GM12878 (cell line): Measurements from ENCODE around the gene BRIX1. TPM values are rescaled to one million over a fixed set of nuclear protein-coding genes. Genes with fewer than 3 reads are reported as not detected.

Source experiments
- ATAC-seq: fragments of 200-7000 bp; cut with Tn5 transposase; 3 replicates; pipeline ENCODE4 v1.9.1; 2020; ENCODE audit warnings: mild to moderate bottlenecking, moderate library complexity
- BruUV-seq: library from RNA; stranded (reverse); fragments of 400-500 nt; replicated peaks from 2 replicates; lab custom pipeline; 2021; lab: Mats Ljungman, UMichigan
- CTCF ChIA-PET: fragments of 300-600 bp; sonication (Branson Sonifier 250); formaldehyde crosslinking; extraction: SDS; loops from one replicate; lab custom pipeline; 2021; ENCODE audit warnings: inconsistent platforms; lab: Yijun Ruan, JAX
- POLR2A ChIA-PET: fragments of 350-600 bp; formaldehyde crosslinking; extraction: SDS; loops from one replicate; lab custom pipeline; 2021; ENCODE audit warnings: inconsistent platforms; lab: Charles Lee
- RAD21 ChIA-PET: fragments of 300-600 bp; sonication (Branson Sonifier 250); formaldehyde crosslinking; loops from one replicate; lab custom pipeline; 2023; ENCODE audit warnings: antibody characterized with exemption; ENCODE audit not compliant: unreplicated experiment; lab: Charles Lee
- SMC1A ChIA-PET: fragments of 300-600 bp; sonication (Branson Sonifier 250); formaldehyde crosslinking; loops from one replicate; lab custom pipeline; 2023; ENCODE audit not compliant: unreplicated experiment, uncharacterized antibody; lab: Charles Lee
- DNase-seq: peaks from one replicate; pipeline ENCODE4 v3.0.0-alpha.2; 2011; ENCODE audit warnings: low read depth, low spot score
- FAIRE-seq: peaks from 3 replicates; lab custom pipeline; 2011; peaks lifted over from hg19 to GRCh38; lab: Jason Lieb, UNC
- H2AFZ ChIP-seq: 2 replicates; pipeline ENCODE4 v1.6.0; 2011; ENCODE audit warnings: low read depth, low read length, control low read depth; ENCODE audit not compliant: control insufficient read depth
- H3K27ac ChIP-seq: 2 replicates; pipeline ENCODE4 v1.5.1; 2011; ENCODE audit warnings: control low read depth; ENCODE audit not compliant: control insufficient read depth, insufficient read depth
- H3K27me3 ChIP-seq, 2 experiments: replicated peaks in 1 of 2; 2 replicates each; pipeline versions ENCODE4 v1.6.0 to v1.6.1; 2011; ENCODE audit warnings: low read length in 1 of 2; ENCODE audit not compliant: control insufficient read depth in 2 of 2, insufficient read depth in 2 of 2
- H3K36me3 ChIP-seq, 2 experiments: 2 replicates each; pipeline ENCODE4 v1.5.1; 2011; ENCODE audit warnings: low read length in 1 of 2; ENCODE audit not compliant: control insufficient read depth in 2 of 2, insufficient read depth in 2 of 2
- H3K4me1 ChIP-seq: 2 replicates; pipeline ENCODE4 v1.6.1; 2011; ENCODE audit warnings: mild to moderate bottlenecking, low read length, moderate library complexity, mixed read lengths; ENCODE audit not compliant: control insufficient read depth, insufficient read depth
- H3K4me2 ChIP-seq: 2 replicates; pipeline ENCODE4 v1.6.0; 2011; ENCODE audit warnings: control low read depth; ENCODE audit not compliant: control insufficient read depth, insufficient read depth
- H3K4me3 ChIP-seq: fragments of 200-600 bp; sonication (generic); 2 replicates; pipeline ENCODE4 v1.5.1; 2016
- H3K79me2 ChIP-seq: 2 replicates; pipeline ENCODE4 v1.6.0; 2011; ENCODE audit warnings: low read length; ENCODE audit not compliant: control insufficient read depth, insufficient read depth
- H3K9ac ChIP-seq: 2 replicates; pipeline ENCODE4 v1.8.0; 2011; ENCODE audit warnings: low read length, control low read depth, mixed read lengths; ENCODE audit not compliant: control insufficient read depth, insufficient read depth
- H3K9me3 ChIP-seq: replicated peaks from 3 replicates; pipeline ENCODE4 v1.5.1; 2011; ENCODE audit warnings: mild to moderate bottlenecking, low read length; ENCODE audit not compliant: control insufficient read depth, insufficient read depth
- H4K20me1 ChIP-seq: 2 replicates; pipeline ENCODE4 v1.6.0; 2011; ENCODE audit not compliant: control insufficient read depth, insufficient read depth
- CHD2 ChIP-seq: IDR thresholded peaks from 2 replicates; pipeline ENCODE4 v1.6.1; 2011; ENCODE audit warnings: low read depth, low read length, improper control_type of control experiment, borderline replicate concordance
- CREB1 ChIP-seq: IDR thresholded peaks from 2 replicates; pipeline ENCODE4 v1.6.1; 2012; ENCODE audit warnings: low read depth, mild to moderate bottlenecking, inconsistent platforms
- HDAC6 ChIP-seq: fragments of 200-600 bp; sonication (generic); IDR thresholded peaks from one replicate; pipeline ENCODE4 v1.8.0; 2017; ENCODE audit warnings: antibody characterized with exemption; ENCODE audit not compliant: unreplicated experiment
- HDGF ChIP-seq: fragments of 450-650 bp; IDR thresholded peaks from 2 replicates; pipeline ENCODE4 v1.6.1; 2016; ENCODE audit warnings: antibody characterized with exemption
- IRF4 ChIP-seq: IDR thresholded peaks from 2 replicates; pipeline ENCODE4 v1.6.1; 2011; ENCODE audit warnings: low read depth, low read length
- MTA3 ChIP-seq: IDR thresholded peaks from 2 replicates; pipeline ENCODE4 v1.6.1; 2012; ENCODE audit warnings: low read length, inconsistent platforms, borderline replicate concordance
- MYB ChIP-seq: fragments of 150-350 bp; IDR thresholded peaks from 2 replicates; pipeline ENCODE4 v1.6.1; 2014; ENCODE audit warnings: mild to moderate bottlenecking, low read depth, low read length, borderline replicate concordance
- NBN ChIP-seq: fragments of 450-650 bp; IDR thresholded peaks from 2 replicates; pipeline ENCODE4 v1.6.1; 2016
- RBBP5 ChIP-seq: fragments of 200-600 bp; sonication (generic); conservative IDR thresholded peaks from 2 replicates; pipeline ENCODE4 v1.6.1; 2016
- SUZ12 ChIP-seq: fragments of 200-600 bp; sonication (generic); IDR thresholded peaks from one replicate; pipeline ENCODE4 v1.6.1; 2018; ENCODE audit warnings: antibody characterized with exemption, mild to moderate bottlenecking; ENCODE audit not compliant: unreplicated experiment
- ZBTB4 ChIP-seq: fragments of 450-650 bp; formaldehyde crosslinking; IDR thresholded peaks from 2 replicates; pipeline ENCODE4 v1.4.0; 2022; ENCODE audit warnings: mild to moderate bottlenecking, moderate library complexity
- ZNF622 ChIP-seq: fragments of 450-650 bp; IDR thresholded peaks from 2 replicates; pipeline ENCODE4 v1.6.1; 2017; ENCODE audit warnings: mild to moderate bottlenecking, inconsistent platforms
- WGBS: methylation state at CpG from one replicate; pipeline ENCODE4 v1.1.6; 2016; ENCODE audit warnings: low lambda C conversion rate; ENCODE audit not compliant: insufficient replicate concordance, insufficient coverage; ENCODE audit errors: missing lambda C conversion rate; 5-methylcytosine and 5-hydroxymethylcytosine counted together
- in situ Hi-C: fragments of 300-500 bp; cut with MboI; formaldehyde crosslinking; loops from 9 replicates; pipeline ENCODE4 v1.14.3; 2018; ENCODE audit warnings: mixed read lengths
- intact Hi-C: fragments of 100-400 bp; cut with micrococcal nuclease; formaldehyde crosslinking; loops from one replicate; pipeline ENCODE4 v1.14.2; 2022; ENCODE audit not compliant: unreplicated experiment
- polyA plus RNA-seq, 11 experiments: library from polyadenylated mRNA; depleted of rRNA in 4 of 11; unstranded in 6 of 11; stranded (reverse) in 5 of 11; fragments of >200 nt; fragmentation: Nextera tagmentation in 4 of 11; fragmentation: Illumina TruSeq in 1 of 11; extraction: Ambion mirVana in 4 of 11; extraction: Trizol in 1 of 11; gene quantifications; 1 replicate in 1 of 11; 2 replicates in 10 of 11; pipeline versions ENCODE4 v1.2.1 to v1.2.3, GENCODE V29; 2011 to 2016; ENCODE audit warnings: inconsistent platforms in 2 of 11, missing spikeins in 2 of 11, low read depth in 1 of 11
- total RNA-seq, 4 experiments: library from RNA; depleted of rRNA in 3 of 4; stranded (reverse); fragments of >200 nt in 3 of 4; fragmentation: Illumina TruSeq in 1 of 4; extraction: Trizol in 1 of 4; gene quantifications; 2 replicates each; pipeline versions ENCODE4 v1.2.1 to v1.2.3, GENCODE V29; 2013 to 2021

Gene BRIX1
- total and polyA plus RNA-seq, 10 of the 15 experiments (the other 5 are each of a cell fraction or from before 2014, with no cell fraction given) = 48.3 to 119 (median 78.9) TPM

DNA sequence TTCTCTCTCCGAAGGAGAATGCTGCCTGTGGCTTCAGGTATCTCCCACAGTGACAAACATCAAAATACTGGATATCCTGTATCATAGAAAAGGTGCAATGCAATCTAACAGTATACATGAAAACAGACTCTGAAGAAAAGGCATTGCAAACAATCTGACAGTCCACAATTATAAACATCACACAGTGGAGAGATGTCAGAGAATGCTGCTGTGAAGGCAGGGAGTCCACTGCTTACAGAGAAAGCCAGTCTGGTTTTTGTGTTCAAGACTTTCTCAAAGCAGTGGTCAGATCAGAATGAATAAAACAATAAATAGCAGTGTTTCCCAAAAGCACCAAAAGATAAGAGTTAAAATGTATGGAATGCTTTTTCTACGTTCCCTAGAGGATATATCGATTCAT, 47.9 kb upstream of the BRIX1 start:
- in situ Hi-C loops = loop anchor here (25.0 kb wide), 1 partner anchor 680 kb away; no protein-coding TSS in a partner anchor
- 56% methylated on average over 3 of the region's 3 CpGs for WGBS
- Histone ChIP-seq H3K27ac (no peak overlapping the region), H4K20me1 (no peaks in the 10 kb centered on the region), H3K4me3 (no peak overlapping the region), H3K79me2 (no peaks in the 10 kb centered on the region), H3K4me1 (no peaks in the 10 kb centered on the region), H2AFZ (no peak overlapping the region), H3K9me3 (no peaks in the 10 kb centered on the region), H3K9ac (no peak overlapping the region), H3K36me3 (no peaks in the 10 kb centered on the region), H3K27me3 (no peaks in the 10 kb centered on the region), H3K4me2 (no peak overlapping the region)
- no TSS peak for BruUV-seq
- POLR2A ChIA-PET = no interaction called here
- DNase-seq (no peak), FAIRE-seq (no peak), ATAC-seq (no peak)
- intact Hi-C loops = no loop called here
- TF ChIP-seq HDGF (no peak), IRF4 (no peak), MTA3 (no peak), CREB1 (no peak), HDAC6 (no peak), ZBTB4 (CRISPR knock-in tag) (no peak), NBN (no peak), RBBP5 (no peak), SUZ12 (no peak), ZNF622 (no peak), CHD2 (no peak), MYB (no peak)
- SMC1A ChIA-PET = interaction anchor here (1.7 kb wide), 1 partner anchor 28 kb away, joined by 3 read pairs; no protein-coding TSS in a partner anchor
- CTCF ChIA-PET = no interaction called here
- RAD21 ChIA-PET = no interaction called here
